Measurements from ENCODE around the gene PTPRCAP.

DNA sequence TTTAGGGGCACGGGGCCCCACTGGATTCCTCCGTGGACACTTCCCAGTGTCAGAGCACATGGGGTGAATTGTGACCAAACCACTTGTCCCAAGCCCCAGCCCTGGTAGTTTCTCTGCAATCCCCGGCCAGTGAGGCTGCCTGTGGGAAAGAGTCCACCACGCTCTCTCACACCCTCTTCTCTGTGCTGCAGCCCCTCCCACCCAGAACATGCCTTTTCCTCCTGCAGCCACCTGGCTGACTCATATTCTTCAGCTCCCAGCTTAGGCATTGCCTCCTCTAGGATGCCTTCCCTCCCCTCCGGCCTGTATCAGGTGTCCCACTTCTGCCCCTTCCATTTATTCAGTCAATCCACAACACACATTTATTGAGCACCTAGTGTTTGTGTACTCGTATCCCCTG lies 14.6 kb downstream of the PTPRCAP start:
- TF ChIP-seq EZH2 (IDR thresholded peaks at IDR 0.05; ENCODE audit: borderline replicate concordance, control insufficient read depth, low read depth, low read length), result no peak
- TF ChIP-seq, protein P1, sequence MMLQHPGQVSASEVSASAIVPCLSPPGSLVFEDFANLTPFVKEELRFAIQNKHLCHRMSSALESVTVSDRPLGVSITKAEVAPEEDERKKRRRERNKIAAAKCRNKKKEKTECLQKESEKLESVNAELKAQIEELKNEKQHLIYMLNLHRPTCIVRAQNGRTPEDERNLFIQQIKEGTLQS (IDR thresholded peaks at IDR 0.05; ENCODE audit: borderline replicate concordance, extremely low read depth, low read depth, low read length), result no peak
- TF ChIP-seq, protein P2, sequence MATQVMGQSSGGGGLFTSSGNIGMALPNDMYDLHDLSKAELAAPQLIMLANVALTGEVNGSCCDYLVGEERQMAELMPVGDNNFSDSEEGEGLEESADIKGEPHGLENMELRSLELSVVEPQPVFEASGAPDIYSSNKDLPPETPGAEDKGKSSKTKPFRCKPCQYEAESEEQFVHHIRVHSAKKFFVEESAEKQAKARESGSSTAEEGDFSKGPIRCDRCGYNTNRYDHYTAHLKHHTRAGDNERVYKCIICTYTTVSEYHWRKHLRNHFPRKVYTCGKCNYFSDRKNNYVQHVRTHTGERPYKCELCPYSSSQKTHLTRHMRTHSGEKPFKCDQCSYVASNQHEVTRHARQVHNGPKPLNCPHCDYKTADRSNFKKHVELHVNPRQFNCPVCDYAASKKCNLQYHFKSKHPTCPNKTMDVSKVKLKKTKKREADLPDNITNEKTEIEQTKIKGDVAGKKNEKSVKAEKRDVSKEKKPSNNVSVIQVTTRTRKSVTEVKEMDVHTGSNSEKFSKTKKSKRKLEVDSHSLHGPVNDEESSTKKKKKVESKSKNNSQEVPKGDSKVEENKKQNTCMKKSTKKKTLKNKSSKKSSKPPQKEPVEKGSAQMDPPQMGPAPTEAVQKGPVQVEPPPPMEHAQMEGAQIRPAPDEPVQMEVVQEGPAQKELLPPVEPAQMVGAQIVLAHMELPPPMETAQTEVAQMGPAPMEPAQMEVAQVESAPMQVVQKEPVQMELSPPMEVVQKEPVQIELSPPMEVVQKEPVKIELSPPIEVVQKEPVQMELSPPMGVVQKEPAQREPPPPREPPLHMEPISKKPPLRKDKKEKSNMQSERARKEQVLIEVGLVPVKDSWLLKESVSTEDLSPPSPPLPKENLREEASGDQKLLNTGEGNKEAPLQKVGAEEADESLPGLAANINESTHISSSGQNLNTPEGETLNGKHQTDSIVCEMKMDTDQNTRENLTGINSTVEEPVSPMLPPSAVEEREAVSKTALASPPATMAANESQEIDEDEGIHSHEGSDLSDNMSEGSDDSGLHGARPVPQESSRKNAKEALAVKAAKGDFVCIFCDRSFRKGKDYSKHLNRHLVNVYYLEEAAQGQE (IDR thresholded peaks at IDR 0.05; ENCODE audit: low read depth, low read length), result no peak
- no peak for TF ChIP-seq HDAC2 (IDR thresholded peaks at IDR 0.05)
- TF ChIP-seq STAT1 (conservative IDR thresholded peaks at IDR 0.05), result no peak
- TF ChIP-seq, protein P3, sequence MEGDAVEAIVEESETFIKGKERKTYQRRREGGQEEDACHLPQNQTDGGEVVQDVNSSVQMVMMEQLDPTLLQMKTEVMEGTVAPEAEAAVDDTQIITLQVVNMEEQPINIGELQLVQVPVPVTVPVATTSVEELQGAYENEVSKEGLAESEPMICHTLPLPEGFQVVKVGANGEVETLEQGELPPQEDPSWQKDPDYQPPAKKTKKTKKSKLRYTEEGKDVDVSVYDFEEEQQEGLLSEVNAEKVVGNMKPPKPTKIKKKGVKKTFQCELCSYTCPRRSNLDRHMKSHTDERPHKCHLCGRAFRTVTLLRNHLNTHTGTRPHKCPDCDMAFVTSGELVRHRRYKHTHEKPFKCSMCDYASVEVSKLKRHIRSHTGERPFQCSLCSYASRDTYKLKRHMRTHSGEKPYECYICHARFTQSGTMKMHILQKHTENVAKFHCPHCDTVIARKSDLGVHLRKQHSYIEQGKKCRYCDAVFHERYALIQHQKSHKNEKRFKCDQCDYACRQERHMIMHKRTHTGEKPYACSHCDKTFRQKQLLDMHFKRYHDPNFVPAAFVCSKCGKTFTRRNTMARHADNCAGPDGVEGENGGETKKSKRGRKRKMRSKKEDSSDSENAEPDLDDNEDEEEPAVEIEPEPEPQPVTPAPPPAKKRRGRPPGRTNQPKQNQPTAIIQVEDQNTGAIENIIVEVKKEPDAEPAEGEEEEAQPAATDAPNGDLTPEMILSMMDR (IDR thresholded peaks at IDR 0.05 in 2 of 3, conservative IDR thresholded peaks at IDR 0.05 in 1 of 3; ENCODE audit: control insufficient read depth in 2 of 3, extremely low read depth in 1 of 3, insufficient read depth in 1 of 3, low read depth in 3 of 3, low read length in 3 of 3), result no peak
- TF ChIP-seq RAD51 (IDR thresholded peaks at IDR 0.05), result no peak
- no peak for TF ChIP-seq SPI1 (IDR thresholded peaks at IDR 0.05; ENCODE audit: borderline replicate concordance, insufficient read depth, low read depth, low read length)

All from GM12878 (cell line).